Keratinocyte (primary cell): Measurements from ENCODE around the gene ABCB9. TPM values are rescaled to one million over a fixed set of nuclear protein-coding genes. Genes with fewer than 3 reads are reported as not detected.

ENCODE experiments used
- DNase-seq: peaks from one replicate; pipeline ENCODE4 v3.0.0-alpha.2; 2011; ENCODE audit warnings: low read depth, missing footprints, low spot score
- FAIRE-seq: peaks from 2 replicates; lab custom pipeline; 2011; peaks lifted over from hg19 to GRCh38; lab: Jason Lieb, UNC
- H2AFZ ChIP-seq: 2 replicates; pipeline ENCODE4 v1.6.0; 2012; ENCODE audit warnings: low read length, control low read depth, inconsistent platforms; ENCODE audit not compliant: control insufficient read depth
- H3K27ac ChIP-seq: 2 replicates; pipeline ENCODE4 v1.5.1; 2011; ENCODE audit warnings: low read length; ENCODE audit not compliant: control insufficient read depth, insufficient read depth
- H3K27me3 ChIP-seq: 3 replicates; pipeline ENCODE4 v1.6.0; 2011; ENCODE audit warnings: low read length; ENCODE audit not compliant: control insufficient read depth, insufficient read depth; ENCODE audit errors: extremely low read depth
- H3K36me3 ChIP-seq, 2 experiments: 2 replicates in 1 of 2; 3 replicates in 1 of 2; pipeline ENCODE4 v1.5.1; 2011; ENCODE audit warnings: low read length in 2 of 2, mild to moderate bottlenecking in 1 of 2; ENCODE audit not compliant: control insufficient read depth in 2 of 2, insufficient read depth in 2 of 2; ENCODE audit errors: extremely low read depth in 1 of 2
- H3K4me1 ChIP-seq: 3 replicates; pipeline ENCODE4 v1.5.1; 2011; ENCODE audit warnings: low read length; ENCODE audit not compliant: control insufficient read depth, insufficient read depth; ENCODE audit errors: extremely low read depth
- H3K4me2 ChIP-seq: 3 replicates; pipeline ENCODE4 v1.6.0; 2011; ENCODE audit warnings: low read depth, low read length; ENCODE audit not compliant: control insufficient read depth, insufficient read depth; ENCODE audit errors: extremely low read depth
- H3K4me3 ChIP-seq, 3 experiments: fragments of 200-600 bp in 1 of 3; sonication (generic) in 1 of 3; 2 replicates in 2 of 3; 3 replicates in 1 of 3; pipeline ENCODE4 v1.5.1; 2011 to 2016; ENCODE audit warnings: low read length in 3 of 3, mild to moderate bottlenecking in 3 of 3, control low read depth in 2 of 3, inconsistent platforms in 1 of 3, low read depth in 1 of 3, mixed read lengths in 1 of 3, mixed run types in 1 of 3, moderate library complexity in 1 of 3; ENCODE audit not compliant: control insufficient read depth in 2 of 3, insufficient read depth in 2 of 3; ENCODE audit errors: extremely low read depth in 1 of 3
- H3K79me2 ChIP-seq: 2 replicates; pipeline ENCODE4 v1.6.0; 2012; ENCODE audit warnings: low read length; ENCODE audit not compliant: control insufficient read depth, insufficient read depth
- H3K9ac ChIP-seq: 3 replicates; pipeline ENCODE4 v1.6.0; 2011; ENCODE audit warnings: low read length; ENCODE audit not compliant: control insufficient read depth, insufficient read depth; ENCODE audit errors: extremely low read depth
- H3K9me1 ChIP-seq: 3 replicates; pipeline ENCODE4 v1.6.0; 2011; ENCODE audit warnings: low read length; ENCODE audit not compliant: control insufficient read depth, insufficient read depth; ENCODE audit errors: extremely low read depth
- H3K9me3 ChIP-seq: 2 replicates; pipeline ENCODE4 v1.5.1; 2012; ENCODE audit warnings: low read depth, low read length; ENCODE audit not compliant: control insufficient read depth
- H4K20me1 ChIP-seq: 3 replicates; pipeline ENCODE4 v1.6.0; 2011; ENCODE audit warnings: low read length; ENCODE audit not compliant: control insufficient read depth, insufficient read depth; ENCODE audit errors: extremely low read depth
- EZH2 ChIP-seq: IDR thresholded peaks from one replicate; pipeline ENCODE4 v1.6.1; 2012; ENCODE audit warnings: inconsistent platforms, mild to moderate bottlenecking, low read length, moderate library complexity
- dilution Hi-C: fragments of 300-500 bp; cut with MboI; formaldehyde crosslinking; loops from one replicate; pipeline ENCODE4 v1.7.0; 2020; ENCODE audit warnings: low sequenced_read_pairs; ENCODE audit not compliant: extremely low pct_ligation_motif_present
- polyA plus RNA-seq, 5 experiments: library from polyadenylated mRNA; depleted of rRNA in 3 of 5; stranded (reverse) in 3 of 5; stranded (forward) in 1 of 5; unstranded in 1 of 5; fragments of >200 nt; gene quantifications; 1 replicate in 1 of 5; 2 replicates in 3 of 5; 3 replicates in 1 of 5; pipeline versions ENCODE4 v1.2.1 to v1.2.3, GENCODE V29; 2011 to 2012; ENCODE audit warnings: missing spikeins in 2 of 5, low read depth in 1 of 5, low replicate concordance in 1 of 5
- TF ChIP-seq, protein P1 (sequence below), 3 experiments: IDR thresholded peaks in 1 of 3; conservative IDR thresholded peaks in 1 of 3; optimal IDR thresholded peaks in 1 of 3; 2 replicates in 2 of 3; 3 replicates in 1 of 3; pipeline versions ENCODE3 to v1.5.1; 2011; ENCODE audit warnings: low read length in 3 of 3, mild to moderate bottlenecking in 3 of 3, moderate library complexity in 2 of 3, control low read depth in 1 of 3, inconsistent platforms in 1 of 3; ENCODE audit not compliant: insufficient read depth in 2 of 3; ENCODE audit errors: extremely low read depth in 1 of 3

ABCB9 gene
- polyA plus RNA-seq, 1 donor (not counting 4 experiments of a cell fraction or from before 2014, with no cell fraction given): 4.0 TPM

DNA sequence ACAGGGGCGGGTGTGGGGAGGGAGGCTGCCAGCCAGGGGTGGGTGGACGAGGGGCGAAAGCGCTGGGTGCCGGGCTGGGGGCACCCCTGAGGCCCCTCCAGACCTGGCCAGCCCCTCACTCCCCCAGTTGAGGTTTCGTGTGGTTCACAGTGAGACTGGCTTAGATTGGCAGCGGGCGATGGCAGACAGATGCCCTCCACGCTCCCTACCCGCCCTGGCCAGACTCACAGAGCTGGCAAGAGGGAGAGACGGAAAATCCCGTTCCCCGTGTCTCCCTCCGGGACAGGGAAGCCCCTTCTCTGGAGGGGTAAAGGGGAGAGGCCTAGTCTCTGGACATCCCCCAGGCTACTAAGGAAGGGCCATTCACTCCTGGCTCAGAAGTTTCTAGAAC is 37.1 kb downstream of the ABCB9 start:
- Histone ChIP-seq H3K9me1 (no peaks in the 10 kb centered on the region), H3K79me2 (no peaks in the 10 kb centered on the region), H3K27ac (no peak overlapping the region), H3K9ac (no peak overlapping the region), H3K27me3 (no peaks in the 10 kb centered on the region), H3K9me3 (no peaks in the 10 kb centered on the region), H3K4me3 (no peak overlapping the region), H4K20me1 (no peaks in the 10 kb centered on the region), H3K4me1 (no peaks in the 10 kb centered on the region), H3K4me2 (no peak overlapping the region), H2AFZ (no peak overlapping the region), H3K36me3 (no peaks in the 10 kb centered on the region)
- FAIRE-seq: no peak
- DNase-seq: no peak
- dilution Hi-C loops: no loop called here
- no peak for TF ChIP-seq EZH2
- TF ChIP-seq, protein P1, sequence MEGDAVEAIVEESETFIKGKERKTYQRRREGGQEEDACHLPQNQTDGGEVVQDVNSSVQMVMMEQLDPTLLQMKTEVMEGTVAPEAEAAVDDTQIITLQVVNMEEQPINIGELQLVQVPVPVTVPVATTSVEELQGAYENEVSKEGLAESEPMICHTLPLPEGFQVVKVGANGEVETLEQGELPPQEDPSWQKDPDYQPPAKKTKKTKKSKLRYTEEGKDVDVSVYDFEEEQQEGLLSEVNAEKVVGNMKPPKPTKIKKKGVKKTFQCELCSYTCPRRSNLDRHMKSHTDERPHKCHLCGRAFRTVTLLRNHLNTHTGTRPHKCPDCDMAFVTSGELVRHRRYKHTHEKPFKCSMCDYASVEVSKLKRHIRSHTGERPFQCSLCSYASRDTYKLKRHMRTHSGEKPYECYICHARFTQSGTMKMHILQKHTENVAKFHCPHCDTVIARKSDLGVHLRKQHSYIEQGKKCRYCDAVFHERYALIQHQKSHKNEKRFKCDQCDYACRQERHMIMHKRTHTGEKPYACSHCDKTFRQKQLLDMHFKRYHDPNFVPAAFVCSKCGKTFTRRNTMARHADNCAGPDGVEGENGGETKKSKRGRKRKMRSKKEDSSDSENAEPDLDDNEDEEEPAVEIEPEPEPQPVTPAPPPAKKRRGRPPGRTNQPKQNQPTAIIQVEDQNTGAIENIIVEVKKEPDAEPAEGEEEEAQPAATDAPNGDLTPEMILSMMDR (optimal IDR thresholded peaks at IDR 0.05 in 1 of 3, IDR thresholded peaks at IDR 0.05 in 1 of 3, conservative IDR thresholded peaks at IDR 0.05 in 1 of 3; ENCODE audit: extremely low read depth in 1 of 3, insufficient read depth in 2 of 3, low read length in 3 of 3): no peak

DNA sequence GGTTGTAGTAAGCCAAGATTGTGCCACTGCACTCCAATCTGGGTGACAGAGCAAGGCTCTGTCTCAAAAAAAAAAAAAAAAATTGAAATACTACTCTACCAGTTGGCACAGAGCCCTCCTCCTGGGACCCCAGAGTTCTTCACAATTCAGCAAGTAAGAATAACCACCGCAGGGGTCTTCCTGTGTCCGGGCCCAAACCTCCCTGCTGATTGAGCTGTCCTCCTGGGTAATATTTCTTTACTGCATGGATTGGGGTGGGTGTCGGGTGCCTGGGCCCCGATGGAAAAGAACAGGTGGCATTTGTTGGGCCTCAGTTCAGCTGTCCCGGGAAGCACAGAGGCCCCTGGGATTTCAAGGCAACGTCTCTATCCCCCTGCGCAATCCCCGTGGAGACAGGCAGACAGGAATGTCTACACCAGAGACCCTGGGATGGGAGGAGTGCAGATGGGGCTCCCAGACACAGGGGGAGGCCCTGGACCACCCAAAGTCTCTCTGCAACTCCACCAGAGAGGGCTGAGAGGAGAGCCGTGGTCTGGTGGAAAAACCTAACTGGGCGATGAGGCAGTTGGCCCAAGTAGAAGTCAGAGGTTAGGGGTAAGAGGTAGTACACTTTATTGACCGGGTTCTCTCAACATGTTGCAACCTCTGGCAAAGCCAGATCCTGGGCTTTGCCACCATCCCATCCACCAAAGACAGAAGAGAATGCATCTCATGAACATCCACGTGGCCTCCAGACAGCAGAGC is 37.7 kb downstream of the ABCB9 start:
- Histone ChIP-seq H3K79me2 (no peaks in the 10 kb centered on the region), H4K20me1 (no peaks in the 10 kb centered on the region), H3K4me2 (no peak overlapping the region), H3K27me3 (no peaks in the 10 kb centered on the region), H3K9me1 (no peaks in the 10 kb centered on the region), H3K27ac (no peak overlapping the region), H3K4me1 (no peaks in the 10 kb centered on the region), H3K9ac (no peak overlapping the region), H3K36me3 (no peaks in the 10 kb centered on the region), H3K4me3 (no peak overlapping the region), H3K9me3 (no peaks in the 10 kb centered on the region), H2AFZ (no peak overlapping the region)
- DNase-seq (no peak), FAIRE-seq (no peak)
- dilution Hi-C loops: no loop called here
- TF ChIP-seq, protein P1 (optimal IDR thresholded peaks at IDR 0.05 in 1 of 3, IDR thresholded peaks at IDR 0.05 in 1 of 3, conservative IDR thresholded peaks at IDR 0.05 in 1 of 3; ENCODE audit: extremely low read depth in 1 of 3, insufficient read depth in 2 of 3, low read length in 3 of 3): no peak
- TF ChIP-seq EZH2: no peak
